NCI-H2196 (cell line): ENCODE results near the gene ENDOV.
"Not testable (repeated sequence)": the region's sequence is repeated elsewhere in the genome, so short reads cannot be mapped to it uniquely, and the experiment has no call there.

Source experiments
- DNase-seq: peaks from one replicate; lab custom pipeline; 2025; ENCODE audit not compliant: unreplicated experiment; lab: John Stamatoyannopoulos, UW

The ENDOV gene

DNA sequence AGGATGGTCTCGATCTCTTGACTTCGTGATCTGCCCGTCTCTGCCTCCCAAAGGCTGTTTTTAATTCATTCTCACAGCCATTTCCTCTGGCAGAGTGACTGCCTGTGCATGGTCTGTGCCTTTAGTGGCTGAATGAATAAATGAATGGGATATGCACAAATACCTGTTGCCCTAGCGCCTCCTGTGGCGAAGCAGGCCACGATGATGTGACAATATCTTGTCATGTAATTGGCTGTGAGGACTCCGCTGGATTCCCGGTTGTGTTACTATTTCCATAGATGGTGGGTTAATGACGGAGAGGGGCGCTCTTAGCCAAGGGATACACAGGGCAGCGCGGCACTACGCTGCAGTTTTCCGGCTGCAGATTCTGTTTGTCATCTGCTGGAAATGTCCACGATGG is 26.8 kb upstream of the ENDOV start:
- DNase-seq = no peak

DNA sequence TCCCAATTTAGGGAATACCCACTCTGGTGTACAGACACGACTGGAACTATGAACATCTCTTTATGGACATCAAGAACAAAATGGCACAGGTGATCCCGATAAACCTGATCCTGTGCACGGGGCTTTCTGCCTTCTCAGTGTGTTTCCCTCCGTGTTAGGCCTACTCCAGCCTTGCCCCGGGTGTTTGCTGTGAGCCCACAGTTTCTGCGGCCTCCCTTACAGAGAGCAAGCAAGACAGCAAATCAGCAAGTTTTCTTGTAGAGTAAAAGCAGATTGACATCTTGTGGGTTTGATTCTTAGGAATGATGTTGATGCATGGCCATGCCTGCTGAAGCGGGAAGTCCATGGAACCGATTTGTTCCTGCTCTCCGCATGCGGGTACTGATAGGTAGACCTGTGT is 26.4 kb upstream of the ENDOV start:
- no peak for DNase-seq

DNA sequence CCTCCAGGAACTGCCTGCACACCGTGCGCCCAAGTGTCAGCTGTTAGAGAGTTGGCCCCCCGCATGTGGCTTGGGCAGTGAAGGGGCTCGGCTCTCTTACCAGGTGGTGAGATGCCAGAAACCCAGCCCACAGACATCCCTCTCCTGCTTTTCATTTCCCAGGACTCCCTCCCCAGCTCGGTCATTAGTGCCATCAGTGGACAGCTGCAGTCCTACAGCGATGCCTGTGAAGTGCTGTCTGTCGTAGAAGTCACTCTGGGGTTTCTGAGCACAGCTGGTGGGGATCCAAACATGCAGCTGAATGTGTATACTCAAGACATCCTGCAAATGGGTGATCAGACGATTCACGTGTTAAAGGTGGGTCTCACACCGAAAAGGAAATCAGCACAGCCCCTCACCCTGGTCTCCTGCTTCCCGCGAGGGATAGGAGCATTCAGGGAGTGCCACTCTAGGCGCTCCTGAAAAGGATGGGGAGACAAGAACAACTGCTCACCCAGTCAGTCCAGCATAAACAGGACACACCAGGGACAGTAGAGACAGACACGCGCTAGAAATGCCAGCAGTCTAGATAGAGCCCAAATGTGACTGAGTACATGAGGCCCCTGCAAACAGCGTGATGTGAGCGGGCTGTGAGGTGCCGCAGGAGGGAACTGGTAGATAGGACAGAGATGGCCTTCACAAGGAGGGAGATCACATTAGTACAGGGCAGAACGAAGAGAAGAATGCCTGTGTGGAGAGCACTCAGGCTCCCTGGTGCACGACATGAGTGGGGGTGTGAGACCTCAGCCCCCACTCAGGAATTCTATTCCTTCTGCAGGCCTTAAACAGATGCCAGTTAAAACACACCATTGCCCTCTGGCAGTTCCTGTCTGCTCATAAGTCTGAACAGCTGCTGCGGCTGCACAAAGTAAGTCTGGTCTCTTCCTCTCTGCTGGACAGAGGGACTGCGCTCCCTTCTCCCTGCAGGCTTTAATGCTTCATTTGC is 25.7 kb upstream of the ENDOV start:
- no peak for DNase-seq

DNA sequence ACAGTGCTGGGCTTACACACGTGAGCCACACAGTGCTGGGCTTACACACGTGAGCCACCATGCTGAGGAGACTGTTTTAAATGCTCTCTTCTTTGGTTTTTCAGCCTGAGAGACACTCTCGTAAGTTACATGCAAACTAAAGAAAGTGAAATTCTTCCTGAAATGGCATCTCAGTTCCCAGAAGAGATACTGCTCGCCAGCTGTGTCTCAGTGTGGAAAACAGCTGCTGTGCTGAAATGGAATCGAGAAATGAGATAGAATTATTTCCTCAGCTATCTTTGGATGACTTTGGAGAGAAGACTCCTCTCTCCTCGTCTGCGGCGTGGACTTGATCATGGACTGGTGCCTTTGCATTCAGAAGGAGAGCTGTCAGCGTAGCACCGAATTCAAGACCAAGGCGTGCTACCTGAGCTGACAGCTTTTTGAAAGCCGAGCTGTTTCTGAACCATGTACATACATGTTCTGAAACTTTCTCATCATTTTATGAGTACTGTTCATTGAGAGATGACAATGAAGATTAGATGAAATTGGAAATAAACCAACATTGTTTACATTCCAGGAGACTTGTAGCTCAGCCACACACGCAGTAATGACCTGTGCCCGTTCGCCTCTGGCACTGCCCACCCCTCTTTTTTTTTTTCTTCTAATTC is 21.6 kb upstream of the ENDOV start:
- DNase-seq = no peak

DNA sequence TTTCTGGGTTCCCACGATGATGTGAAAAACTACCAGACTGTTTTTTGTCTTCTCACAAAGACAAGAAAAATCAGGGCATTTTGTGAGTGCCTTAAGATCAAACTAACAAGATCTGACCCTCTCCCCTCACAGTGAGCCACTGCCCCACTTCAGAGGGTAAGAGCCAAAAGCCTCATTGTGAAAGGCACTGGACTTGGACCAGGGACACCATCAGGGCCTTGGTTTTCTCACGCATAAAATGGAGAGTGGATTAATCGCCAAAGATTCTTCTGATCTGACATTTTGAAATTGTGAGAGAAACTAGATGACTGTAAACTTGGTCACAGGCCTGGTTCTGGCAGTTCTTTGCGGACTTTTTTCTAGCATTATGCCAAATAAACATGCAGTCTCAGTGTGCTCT is 21.0 kb upstream of the ENDOV start:
- DNase-seq = no peak

DNA sequence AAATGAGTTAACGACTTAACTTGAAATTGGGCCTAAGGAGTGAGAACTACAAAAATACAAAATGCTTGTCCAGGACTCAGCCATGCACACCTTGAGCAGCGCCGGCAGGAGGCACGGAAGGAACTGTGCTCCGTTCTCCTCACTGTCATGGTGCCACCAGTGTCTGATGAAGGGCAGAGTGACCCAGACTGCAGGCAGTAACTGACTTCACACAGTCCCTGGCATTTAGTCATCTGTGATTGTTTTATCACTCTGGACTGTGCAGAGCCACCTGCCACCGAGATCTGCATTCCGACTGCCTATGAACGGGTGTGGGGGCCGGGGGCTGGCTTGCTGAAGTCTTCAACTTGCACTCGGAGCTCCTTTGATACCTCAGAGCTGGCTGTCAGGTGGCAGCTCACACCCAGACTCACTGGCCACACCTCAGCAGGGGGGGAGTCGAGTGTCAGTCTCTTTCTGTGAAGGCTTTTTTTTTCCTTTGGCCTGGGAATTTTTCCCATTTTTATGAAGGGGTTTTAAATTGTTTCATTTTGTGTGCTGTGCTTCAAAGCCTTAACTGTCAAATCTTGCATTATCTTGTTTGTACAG is 20.2 kb upstream of the ENDOV start:
- DNase-seq = no peak

DNA sequence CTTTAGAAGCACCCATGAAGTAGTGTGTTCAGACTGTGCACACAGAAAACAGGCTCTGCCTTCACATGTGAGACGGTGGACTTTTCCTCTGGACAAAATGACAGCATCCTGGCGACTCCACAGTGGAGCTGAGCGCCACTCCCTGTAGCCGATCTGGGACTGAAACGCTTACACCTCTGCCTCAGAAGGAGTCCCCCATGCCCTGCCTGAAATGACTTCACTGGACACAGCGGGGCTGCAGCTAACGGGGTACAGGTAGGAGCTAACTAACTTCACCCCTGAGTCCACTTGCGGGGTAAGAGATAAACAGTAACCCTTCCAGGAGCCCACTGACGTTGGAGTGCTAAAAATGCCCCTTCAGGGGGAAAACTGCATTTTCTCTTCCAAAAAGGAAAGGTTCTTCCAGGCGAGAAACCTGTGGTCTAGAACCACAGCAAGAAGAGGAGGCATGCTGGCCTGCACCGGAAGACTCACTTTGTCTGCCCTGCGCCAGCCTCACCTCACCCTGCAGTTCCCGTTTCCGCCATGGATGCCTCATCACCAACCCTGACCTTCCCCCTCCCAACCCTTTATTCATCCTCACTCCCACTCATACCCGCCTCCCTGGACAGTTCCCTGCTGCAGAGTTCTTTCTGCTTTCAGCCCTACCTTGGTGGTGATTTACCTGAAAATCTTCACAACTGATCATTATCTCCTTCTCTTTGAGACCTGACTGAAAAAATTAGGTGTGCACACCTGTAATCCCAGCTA is 19.4 kb upstream of the ENDOV start:
- no peak for DNase-seq

DNA sequence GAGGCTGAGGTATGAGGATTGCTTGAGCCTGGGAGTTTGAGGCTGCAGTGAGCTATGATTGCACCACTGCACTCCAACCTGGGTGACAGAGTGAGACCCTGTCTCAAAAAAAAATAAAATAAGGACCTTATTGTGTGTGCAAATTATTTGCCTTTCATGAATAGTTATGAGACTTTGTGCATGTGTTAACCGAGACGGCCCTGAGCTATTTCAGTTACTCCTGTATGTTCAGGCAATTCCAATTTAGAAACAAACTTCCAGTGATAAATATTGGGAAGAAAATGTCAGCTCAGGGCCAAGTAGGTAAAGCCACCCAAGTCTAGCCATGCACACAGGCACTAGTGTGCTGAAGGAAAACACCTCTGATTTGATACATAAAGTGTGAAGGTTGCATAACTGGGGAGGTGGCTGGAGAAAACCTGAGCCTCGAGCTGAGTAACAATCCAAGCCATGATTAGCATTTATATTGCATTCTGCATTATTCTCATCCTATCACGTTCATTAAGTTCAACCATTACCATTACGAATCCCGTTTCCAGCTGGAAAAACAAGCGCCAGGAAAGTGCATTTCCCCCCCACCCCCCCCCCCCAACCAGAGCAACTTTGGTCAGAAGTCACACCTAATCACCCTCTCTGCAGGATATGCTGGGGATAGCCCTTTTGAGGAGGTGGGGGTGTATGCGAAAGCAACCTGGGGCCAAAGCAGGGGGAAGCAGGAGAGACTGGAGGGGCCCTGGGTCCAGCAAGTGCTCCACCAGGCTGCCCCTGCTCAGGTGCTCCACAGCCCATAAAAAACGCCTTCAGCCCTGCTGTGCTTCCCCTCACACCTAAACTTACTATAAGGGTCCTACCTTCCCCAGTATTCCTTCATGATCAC is 18.6 kb upstream of the ENDOV start:
- DNase-seq = no peak

DNA sequence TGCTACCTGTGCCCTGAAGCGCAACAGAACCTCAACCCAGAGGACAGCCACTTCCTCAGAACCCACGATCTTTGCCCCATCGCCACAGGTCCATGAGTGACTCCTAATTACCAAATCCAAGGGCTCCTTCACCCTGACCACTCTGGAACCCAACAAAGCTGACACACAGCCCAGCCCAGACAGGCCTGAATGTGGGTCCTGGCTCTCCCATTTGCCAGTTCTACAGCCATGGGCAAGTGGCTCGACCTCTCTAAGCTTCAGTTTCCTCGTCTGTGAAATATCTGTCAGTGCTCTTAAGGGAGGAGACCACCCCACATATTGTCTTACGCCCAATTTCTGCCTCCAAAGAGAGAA is 18.0 kb upstream of the ENDOV start:
- DNase-seq = no peak

DNA sequence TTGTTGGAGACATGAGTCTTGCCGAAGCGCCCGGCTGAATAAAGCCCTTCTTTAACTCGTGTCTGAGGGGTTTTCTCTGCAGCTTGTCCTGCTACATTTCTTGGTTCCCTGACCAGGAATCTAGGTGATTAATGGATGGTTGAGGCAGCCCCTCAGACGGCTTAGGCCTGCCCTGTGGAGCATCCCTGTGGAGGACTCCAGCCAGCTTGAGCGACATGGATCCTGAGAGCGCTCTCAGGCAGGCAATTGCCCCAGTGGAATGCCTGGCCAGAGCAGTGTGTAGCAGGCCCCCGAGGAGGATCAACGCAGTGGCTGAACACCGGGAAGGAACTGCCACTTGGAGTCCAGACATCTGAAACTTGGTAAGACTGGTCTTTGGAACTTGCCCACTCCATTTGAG is 17.3 kb upstream of the ENDOV start:
- DNase-seq = no peak

DNA sequence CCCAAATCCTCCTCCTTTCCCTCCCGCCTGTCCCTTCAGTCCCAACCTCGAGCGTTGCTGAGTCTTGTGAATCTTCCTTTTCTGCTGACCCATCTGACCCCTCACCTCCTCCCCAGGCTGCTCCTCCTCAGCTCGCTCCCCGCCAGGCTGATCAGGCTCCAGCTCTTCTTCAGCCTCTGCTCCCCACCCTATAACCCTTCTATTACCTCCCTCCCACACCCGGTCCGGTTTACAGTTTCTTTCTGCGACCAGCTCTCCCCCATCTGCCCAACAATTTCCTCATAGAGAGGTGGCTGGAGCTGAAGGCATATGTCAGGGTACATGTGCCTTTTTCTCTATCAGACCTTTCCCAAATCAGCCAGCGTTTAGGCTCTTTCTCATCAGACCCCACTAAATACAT is 13.9 kb upstream of the ENDOV start:
- not testable (repeated sequence) for DNase-seq

DNA sequence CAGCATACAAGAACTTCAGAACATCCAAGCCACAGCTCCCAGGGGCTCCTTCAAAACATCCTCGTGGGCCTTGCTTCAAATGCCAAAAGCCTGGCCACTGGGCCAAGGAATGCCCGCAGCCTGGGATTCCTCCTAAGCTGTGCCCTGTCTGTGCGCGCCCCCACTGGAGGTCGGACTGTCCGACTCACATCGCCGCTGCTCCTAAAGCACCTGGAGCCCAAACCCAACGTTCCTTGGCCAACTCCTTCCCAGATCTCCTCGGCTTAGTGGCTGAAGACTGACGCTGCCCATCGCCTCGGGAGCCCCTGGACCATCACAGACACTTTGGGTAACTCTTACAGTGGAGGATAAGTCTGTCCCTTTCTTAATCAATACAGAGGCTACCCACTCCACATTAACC is 12.9 kb upstream of the ENDOV start:
- DNase-seq = not testable (repeated sequence)

DNA sequence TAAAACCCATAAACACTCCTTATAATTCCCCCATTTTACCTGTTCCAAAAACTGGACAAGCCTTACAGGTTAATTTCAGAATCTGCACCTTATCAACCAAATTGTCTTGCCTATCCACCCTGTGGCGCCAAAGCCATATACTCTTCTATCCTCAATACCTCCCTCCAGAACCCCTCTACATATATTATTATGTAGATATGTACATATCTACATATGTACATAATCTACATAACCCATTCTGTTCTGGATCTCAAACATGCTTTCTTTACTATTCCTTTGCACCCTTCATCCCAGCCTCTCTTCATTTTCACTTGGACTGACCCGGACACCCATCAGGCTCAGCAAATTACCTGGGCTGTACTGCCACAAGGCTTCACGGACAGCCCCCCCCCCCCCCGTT is 12.0 kb upstream of the ENDOV start:
- no peak for DNase-seq

DNA sequence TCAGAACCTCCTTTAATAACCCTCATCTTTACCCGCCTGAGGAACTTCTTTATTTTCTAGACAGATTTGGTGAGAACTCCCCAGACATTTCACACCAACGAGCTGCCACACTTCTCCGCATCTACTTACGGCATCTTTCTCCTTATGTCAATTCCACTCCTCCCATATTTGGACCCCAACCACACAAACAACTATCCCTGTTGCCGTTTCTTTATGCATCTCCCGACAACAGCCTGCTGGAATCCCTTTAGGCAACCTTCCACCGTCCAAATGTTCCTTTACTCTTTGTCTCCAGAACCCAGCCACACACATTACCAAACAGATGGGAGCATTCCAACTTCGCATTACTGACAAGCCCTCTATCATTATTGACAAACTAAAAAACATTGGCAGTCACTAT is 8.8 kb upstream of the ENDOV start:
- DNase-seq = no peak

DNA sequence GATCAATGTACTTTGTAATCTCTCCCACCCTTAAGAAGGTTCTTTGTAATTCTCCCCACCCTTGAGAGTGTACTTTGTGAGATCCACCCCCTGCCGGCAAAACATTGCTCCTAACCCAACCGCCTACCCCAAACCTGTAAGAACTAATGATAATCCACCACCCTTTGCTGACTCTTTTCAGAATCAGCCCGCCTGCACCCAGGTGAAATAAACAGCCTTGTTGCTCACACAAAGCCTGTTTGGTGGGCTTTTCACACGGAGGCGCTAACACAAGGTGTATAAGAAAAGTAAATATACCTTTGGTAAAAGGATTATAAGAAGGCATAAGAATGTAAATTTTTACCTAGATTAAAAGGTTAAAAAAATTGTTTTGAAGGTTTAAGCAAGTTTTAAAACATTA is 7.0 kb upstream of the ENDOV start:
- DNase-seq = not testable (repeated sequence)

DNA sequence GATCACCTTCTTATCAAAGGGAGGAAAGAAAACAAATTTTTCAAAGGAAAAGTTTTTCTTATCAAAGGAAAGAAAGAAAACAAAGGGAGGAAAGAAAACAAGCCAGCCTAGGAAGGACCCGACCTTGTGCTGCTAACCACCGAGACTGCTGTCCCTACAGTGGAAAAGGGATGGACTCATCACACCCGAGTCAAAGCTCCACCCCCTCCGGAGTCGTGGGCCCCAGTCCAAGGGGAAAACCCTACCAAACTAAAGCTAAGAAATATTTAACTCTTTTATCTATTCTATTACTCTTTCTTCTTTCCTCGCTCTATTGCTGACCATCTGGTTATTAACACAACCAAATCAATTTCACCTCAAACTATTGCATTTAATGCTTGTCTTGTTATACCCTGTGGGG is 6.1 kb upstream of the ENDOV start:
- DNase-seq = no peak

DNA sequence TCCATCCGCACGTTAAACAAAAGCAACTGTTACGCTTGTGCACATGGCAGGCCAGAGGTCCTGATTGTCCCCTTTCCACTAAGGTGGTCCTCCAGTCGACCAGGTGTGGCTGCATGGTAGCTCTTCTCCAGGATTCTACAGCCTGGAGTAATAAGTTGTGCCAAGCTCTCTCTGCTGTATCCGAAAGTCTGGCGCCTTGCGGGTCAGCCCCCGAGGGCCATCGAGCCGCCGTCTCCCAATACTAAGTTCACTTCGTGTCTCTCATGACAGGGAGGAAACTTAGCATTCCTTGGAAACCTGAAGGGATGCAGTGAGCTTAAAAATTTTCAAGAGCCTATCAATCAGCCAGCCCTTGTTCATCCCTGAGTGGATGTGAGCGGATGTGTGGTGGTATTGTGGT is 5.3 kb upstream of the ENDOV start:
- DNase-seq = no peak

DNA sequence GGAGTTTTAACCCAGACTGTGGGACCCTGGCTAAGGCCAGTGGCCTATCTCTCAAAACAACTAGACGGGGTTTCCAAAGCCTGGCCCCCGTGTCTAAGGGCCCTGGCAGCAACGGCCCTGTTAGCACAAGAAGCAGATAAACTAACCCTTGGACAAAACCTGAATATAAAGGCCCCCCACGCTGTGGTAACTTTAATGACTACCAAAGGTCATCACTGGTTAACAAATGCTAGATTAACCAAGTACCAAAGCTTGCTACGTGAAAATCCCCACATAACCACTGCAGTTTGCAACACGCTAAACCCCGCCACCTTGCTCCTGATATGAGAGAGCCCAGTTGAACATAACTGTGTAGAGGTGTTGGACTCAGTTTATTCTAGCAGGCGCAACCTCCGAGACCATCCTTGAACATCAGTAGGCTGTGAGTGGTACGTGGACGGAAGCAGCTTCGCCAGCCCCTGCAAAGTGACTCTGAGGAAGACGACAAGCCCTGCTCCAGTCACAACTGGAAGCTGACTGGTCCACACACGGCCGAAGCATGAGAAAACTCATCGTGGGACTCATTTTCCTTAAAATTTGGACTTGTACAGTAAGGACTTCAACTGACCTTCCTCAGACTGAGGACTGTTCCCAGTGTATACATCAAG is 4.4 kb upstream of the ENDOV start:
- DNase-seq = not testable (repeated sequence)

DNA sequence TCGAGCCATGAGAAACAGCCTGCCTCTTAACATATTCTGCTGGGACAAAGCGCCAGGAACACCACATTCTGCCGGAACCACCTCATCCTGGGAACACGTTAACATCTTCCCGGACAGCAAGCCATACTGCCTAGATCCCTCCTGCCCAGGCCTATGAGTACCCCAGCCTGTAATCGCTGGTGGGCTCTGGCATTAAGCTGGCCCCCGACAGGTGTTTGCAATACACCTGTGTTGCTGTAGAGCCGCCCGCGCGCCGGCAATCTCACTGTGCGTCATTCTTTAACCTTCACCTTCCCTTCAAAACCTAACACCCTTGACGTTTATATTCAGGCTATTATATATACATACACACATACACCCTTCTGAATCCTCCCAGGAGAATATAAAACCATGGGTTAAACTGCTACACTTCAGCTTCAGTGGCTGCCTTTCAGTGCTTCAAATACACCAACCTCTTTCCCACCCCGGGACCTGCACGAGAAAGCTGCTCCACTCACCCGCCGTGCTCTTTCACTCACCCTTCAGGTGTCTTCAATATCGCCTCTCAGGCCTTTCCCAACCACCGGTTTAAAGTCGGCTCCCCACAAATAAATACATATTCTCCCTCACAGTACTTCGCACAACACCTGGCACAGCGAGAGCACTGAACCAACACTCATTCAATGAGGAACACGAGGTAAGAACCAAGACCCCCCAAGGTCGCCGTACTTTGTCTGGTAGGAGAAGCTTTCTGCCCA is 1.0 kb upstream of the ENDOV start:
- DNase-seq = no peak

DNA sequence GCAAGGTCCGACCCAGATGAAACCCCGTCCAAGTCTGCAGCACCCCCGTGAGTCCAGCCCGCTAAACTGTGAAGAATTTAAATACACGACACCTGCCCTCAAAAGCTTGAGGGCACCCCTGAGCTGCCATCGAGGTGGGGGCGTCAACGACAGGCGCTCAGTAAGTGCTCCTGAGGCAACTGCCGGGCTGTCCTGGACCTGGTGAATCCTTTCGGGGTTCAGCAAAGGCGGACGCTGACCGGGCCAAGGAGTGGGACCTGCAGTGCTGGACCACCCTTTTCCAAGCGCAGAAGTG is 512 bp upstream of the ENDOV start:
- DNase-seq = no peak
